SK-N-SH (cell line): Measurements from ENCODE around the gene PRADC1. TPM values are rescaled to one million over a fixed set of nuclear protein-coding genes. Genes with fewer than 3 reads are reported as not detected.

Experiments used
- CTCF ChIA-PET: fragments of 300-600, 350-600 bp; formaldehyde crosslinking; extraction: SDS; loops from one replicate; lab custom pipeline; 2021; lab: Yijun Ruan, JAX
- POLR2A ChIA-PET: fragments of 350-600 bp; sonication (Branson Sonifier 250); formaldehyde crosslinking; extraction: SDS; loops from one replicate; lab custom pipeline; 2020; ENCODE audit warnings: antibody characterized with exemption, inconsistent platforms; lab: Yijun Ruan, JAX
- DNase-seq: peaks from one replicate; pipeline ENCODE4 v3.0.0; 2012
- H2AFZ ChIP-seq: fragments of 200-600 bp; sonication (generic); 2 replicates; pipeline ENCODE4 v1.8.1; 2016; ENCODE audit warnings: antibody characterized with exemption, mild to moderate bottlenecking, low read depth
- H3F3A ChIP-seq: fragments of 200-600 bp; sonication (generic); replicated peaks from 2 replicates; pipeline ENCODE3; 2016; ENCODE audit warnings: antibody characterized with exemption, mild to moderate bottlenecking; ENCODE audit not compliant: insufficient read depth
- H3K27ac ChIP-seq, 2 experiments: fragments of 200-500 bp in 1 of 2; fragments of 200-600 bp in 1 of 2; sonication (Bioruptor generic) in 1 of 2; sonication (generic), shearing (Covaris generic) in 1 of 2; 2 replicates each; pipeline versions ENCODE4 v1.5.1 to v1.6.1; 2014 to 2016; ENCODE audit warnings: low read depth in 2 of 2, inconsistent platforms in 1 of 2, low read length in 1 of 2, mild to moderate bottlenecking in 1 of 2, mixed read lengths in 1 of 2
- H3K27me3 ChIP-seq: fragments of 200-600 bp; sonication (generic), shearing (Covaris generic); 2 replicates; pipeline ENCODE4 v1.6.1; 2016; ENCODE audit warnings: mixed run types; ENCODE audit not compliant: insufficient read depth
- H3K36me3 ChIP-seq, 2 experiments: fragments of 200-500 bp in 1 of 2; fragments of 200-600 bp in 1 of 2; sonication (Bioruptor generic) in 1 of 2; sonication (generic) in 1 of 2; replicated peaks in 1 of 2; 2 replicates each; pipeline versions ENCODE3 to v1.5.1; 2014 to 2016; ENCODE audit warnings: low read length in 1 of 2, mild to moderate bottlenecking in 1 of 2; ENCODE audit not compliant: insufficient read depth in 2 of 2, control insufficient read depth in 1 of 2
- H3K4me1 ChIP-seq, 2 experiments: fragments of 200-500 bp in 1 of 2; fragments of 200-600 bp in 1 of 2; sonication (Bioruptor generic) in 1 of 2; sonication (generic), shearing (Covaris generic) in 1 of 2; 2 replicates each; pipeline versions ENCODE4 v1.5.1 to v1.6.1; 2014 to 2016; ENCODE audit warnings: low read depth in 1 of 2, low read length in 1 of 2, mixed run types in 1 of 2; ENCODE audit not compliant: insufficient read depth in 2 of 2, control insufficient read depth in 1 of 2
- H3K4me2 ChIP-seq: fragments of 200-600 bp; sonication (generic), shearing (Covaris generic); 2 replicates; pipeline ENCODE4 v1.6.1; 2017; ENCODE audit warnings: mixed run types
- H3K4me3 ChIP-seq, 2 experiments: fragments of 200-500 bp in 1 of 2; fragments of 200-600 bp in 1 of 2; sonication (Bioruptor generic) in 1 of 2; sonication (generic), shearing (Covaris generic) in 1 of 2; 2 replicates each; pipeline versions ENCODE4 v1.5.1 to v1.8.1; 2014 to 2016; ENCODE audit warnings: low read depth in 2 of 2, inconsistent platforms in 1 of 2, low read length in 1 of 2, mild to moderate bottlenecking in 1 of 2, mixed read lengths in 1 of 2, moderate library complexity in 1 of 2
- H3K79me2 ChIP-seq: fragments of 200-600 bp; sonication (generic); 2 replicates; pipeline ENCODE4 v1.8.1; 2017; ENCODE audit warnings: mild to moderate bottlenecking; ENCODE audit not compliant: insufficient read depth
- H3K9ac ChIP-seq: fragments of 200-600 bp; sonication (generic); 2 replicates; pipeline ENCODE4 v1.6.1; 2017; ENCODE audit warnings: mixed run types
- H3K9me2 ChIP-seq: fragments of 200-600 bp; sonication (generic); 2 replicates; pipeline ENCODE4 v1.6.1; 2017; ENCODE audit warnings: mixed run types
- H3K9me3 ChIP-seq: fragments of 200-600 bp; sonication (generic); 2 replicates; pipeline ENCODE4 v1.6.1; 2017; ENCODE audit warnings: mixed run types, mild to moderate bottlenecking, moderate library complexity
- H4K20me1 ChIP-seq: fragments of 200-600 bp; sonication (generic); 2 replicates; pipeline ENCODE4 v1.6.1; 2017; ENCODE audit warnings: mild to moderate bottlenecking, mixed run types; ENCODE audit not compliant: insufficient read depth
- CHD2 ChIP-seq: fragments of 150-350 bp; IDR thresholded peaks from 2 replicates; pipeline ENCODE4 v1.6.1; 2018; ENCODE audit warnings: low read length; ENCODE audit not compliant: partially characterized antibody
- ELF1 ChIP-seq: IDR thresholded peaks from 2 replicates; pipeline ENCODE4 v1.4.0; 2012
- EP300 ChIP-seq, 2 experiments: IDR thresholded peaks; 2 replicates each; pipeline versions ENCODE4 v1.4.0 to v1.6.1; 2012; ENCODE audit warnings: borderline replicate concordance in 1 of 2, low read depth in 1 of 2, low read length in 1 of 2
- EZH2phosphoT487 ChIP-seq: fragments of 200-600 bp; sonication (generic); IDR thresholded peaks from 2 replicates; pipeline ENCODE4 v1.6.1; 2017; ENCODE audit warnings: low read depth, mixed run types, mild to moderate bottlenecking, antibody characterized with exemption, moderate library complexity, borderline replicate concordance
- FOXJ3 ChIP-seq: sonication (generic); formaldehyde crosslinking; IDR thresholded peaks from 2 replicates; pipeline ENCODE4 v1.5.1; 2020; ENCODE audit warnings: mild to moderate bottlenecking, missing genetic modification reagents
- MXI1 ChIP-seq: IDR thresholded peaks from 2 replicates; pipeline ENCODE4 v1.6.1; 2012; ENCODE audit warnings: mild to moderate bottlenecking, low read depth, low read length, improper control_type of control experiment
- NRF1 ChIP-seq: IDR thresholded peaks from 2 replicates; pipeline ENCODE4 v1.6.1; 2012; ENCODE audit warnings: low read depth, mild to moderate bottlenecking, low read length
- RCOR1 ChIP-seq: fragments of 150-350 bp; IDR thresholded peaks from 2 replicates; pipeline ENCODE4 v1.6.1; 2017; ENCODE audit warnings: antibody characterized with exemption, low read length
- RFX5 ChIP-seq: IDR thresholded peaks from 2 replicates; pipeline ENCODE4 v1.6.1; 2012; ENCODE audit warnings: mild to moderate bottlenecking, improper control_type of control experiment, low read length
- RXRA ChIP-seq: IDR thresholded peaks from 2 replicates; pipeline ENCODE4 v1.4.0; 2012; ENCODE audit warnings: low read depth, mild to moderate bottlenecking, borderline replicate concordance
- SIN3A ChIP-seq: IDR thresholded peaks from 2 replicates; pipeline ENCODE4 v1.6.1; 2012; ENCODE audit warnings: low read depth, mild to moderate bottlenecking, low read length, moderate library complexity, borderline replicate concordance
- TAF1 ChIP-seq: IDR thresholded peaks from 2 replicates; pipeline ENCODE4 v1.6.1; 2012; ENCODE audit warnings: low read depth, mild to moderate bottlenecking, low read length, moderate library complexity, borderline replicate concordance
- TCF12 ChIP-seq: IDR thresholded peaks from 2 replicates; pipeline ENCODE4 v1.4.0; 2012
- YY1 ChIP-seq: IDR thresholded peaks from 2 replicates; pipeline ENCODE4 v1.4.0; 2012; ENCODE audit warnings: low read depth, mild to moderate bottlenecking
- WGBS: methylation state at CpG from one replicate; pipeline ENCODE4 v1.1.6; 2017; ENCODE audit warnings: low lambda C conversion rate; 5-methylcytosine and 5-hydroxymethylcytosine counted together
- polyA plus RNA-seq, 3 experiments: library from polyadenylated mRNA; depleted of rRNA; stranded (reverse); fragments of >200 nt; gene quantifications; 2 replicates each; pipeline ENCODE4 v1.2.3, GENCODE V29; 2012
- TF ChIP-seq, protein P1 (sequence below): IDR thresholded peaks from 2 replicates; pipeline ENCODE4 v1.4.0; 2012; ENCODE audit warnings: low read depth, borderline replicate concordance
- TF ChIP-seq, protein P2 (sequence below): fragments of 150-350 bp; IDR thresholded peaks from 2 replicates; pipeline ENCODE4 v1.6.1; 2016; ENCODE audit warnings: mild to moderate bottlenecking, low read depth, low read length
- TF ChIP-seq, protein P3 (sequence below): IDR thresholded peaks from 2 replicates; pipeline ENCODE4 v1.6.1; 2012; ENCODE audit warnings: mild to moderate bottlenecking, low read depth, low read length, moderate library complexity
- TF ChIP-seq, protein P4 (sequence below): IDR thresholded peaks from 2 replicates; pipeline ENCODE4 v1.4.0; 2012; ENCODE audit warnings: low read depth
- TF ChIP-seq, protein P5 (sequence below): fragments of 150-350 bp; IDR thresholded peaks from 2 replicates; pipeline ENCODE4 v1.6.1; 2017; ENCODE audit warnings: antibody characterized with exemption, low read length, low read depth, borderline replicate concordance

PRADC1 gene
- polyA plus RNA-seq, 1 of the 3 experiments (the other 2 are of a cell fraction) = 8.5 TPM

DNA sequence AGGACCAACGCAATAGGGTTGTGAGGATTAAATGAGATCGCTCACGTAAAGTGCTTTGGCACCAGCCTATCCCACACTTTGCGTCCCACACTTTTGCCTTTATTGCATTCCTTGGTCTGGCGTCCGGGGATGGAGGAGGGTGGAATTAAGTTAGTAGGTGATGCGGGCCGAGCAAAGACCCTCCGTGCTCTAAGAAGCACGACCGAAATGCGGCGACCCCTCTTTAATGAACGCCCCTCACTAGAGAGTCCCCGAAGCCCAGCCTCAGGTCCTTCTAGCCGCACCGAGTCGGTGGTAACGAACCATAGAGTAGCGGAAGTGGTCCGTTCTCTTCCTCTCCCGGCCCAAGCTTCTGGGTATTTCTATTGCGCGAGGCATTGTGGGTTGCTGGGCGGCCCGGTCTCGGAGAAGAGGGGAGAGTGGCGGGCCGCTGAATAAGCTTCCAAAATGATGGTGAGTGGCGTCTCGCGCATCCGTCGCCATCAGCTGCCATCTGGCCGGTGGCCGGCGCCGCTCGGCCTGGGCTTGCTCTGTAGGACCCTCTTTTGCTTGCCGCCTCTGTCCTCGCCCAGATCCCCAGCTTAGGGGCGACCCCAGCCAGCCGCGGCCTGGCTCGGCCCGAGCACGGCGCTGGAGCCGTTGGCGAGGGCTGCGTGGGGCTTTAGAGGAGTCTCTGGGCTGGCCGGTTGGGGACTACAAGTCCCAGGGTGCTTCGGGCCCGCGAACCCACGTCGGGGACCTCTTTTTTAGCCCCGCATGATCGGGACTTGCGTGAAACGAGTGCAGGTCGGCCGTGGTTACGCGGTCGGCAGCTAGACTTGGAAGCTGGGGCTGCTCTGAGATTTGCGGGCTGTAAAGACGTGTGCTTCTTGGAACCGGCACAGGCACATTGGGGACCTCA is 1.1 kb upstream of the PRADC1 start, which contains the start of gene CCT7 (continued):
- TF ChIP-seq RFX5 (no peak), TCF12 (peak; percentile 56; the same call in 1 of the 2 replicates), TAF1 (peak; percentile 99), RCOR1 (no peak; the same call in 1 of the 2 replicates), ELF1 (peak; percentile 73), CHD2 (peak; percentile 77), MXI1 (peak; percentile 85), NRF1 (no peak)
- TF ChIP-seq, protein P1, sequence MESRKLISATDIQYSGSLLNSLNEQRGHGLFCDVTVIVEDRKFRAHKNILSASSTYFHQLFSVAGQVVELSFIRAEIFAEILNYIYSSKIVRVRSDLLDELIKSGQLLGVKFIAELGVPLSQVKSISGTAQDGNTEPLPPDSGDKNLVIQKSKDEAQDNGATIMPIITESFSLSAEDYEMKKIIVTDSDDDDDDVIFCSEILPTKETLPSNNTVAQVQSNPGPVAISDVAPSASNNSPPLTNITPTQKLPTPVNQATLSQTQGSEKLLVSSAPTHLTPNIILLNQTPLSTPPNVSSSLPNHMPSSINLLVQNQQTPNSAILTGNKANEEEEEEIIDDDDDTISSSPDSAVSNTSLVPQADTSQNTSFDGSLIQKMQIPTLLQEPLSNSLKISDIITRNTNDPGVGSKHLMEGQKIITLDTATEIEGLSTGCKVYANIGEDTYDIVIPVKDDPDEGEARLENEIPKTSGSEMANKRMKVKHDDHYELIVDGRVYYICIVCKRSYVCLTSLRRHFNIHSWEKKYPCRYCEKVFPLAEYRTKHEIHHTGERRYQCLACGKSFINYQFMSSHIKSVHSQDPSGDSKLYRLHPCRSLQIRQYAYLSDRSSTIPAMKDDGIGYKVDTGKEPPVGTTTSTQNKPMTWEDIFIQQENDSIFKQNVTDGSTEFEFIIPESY = no peak
- TF ChIP-seq, protein P2, sequence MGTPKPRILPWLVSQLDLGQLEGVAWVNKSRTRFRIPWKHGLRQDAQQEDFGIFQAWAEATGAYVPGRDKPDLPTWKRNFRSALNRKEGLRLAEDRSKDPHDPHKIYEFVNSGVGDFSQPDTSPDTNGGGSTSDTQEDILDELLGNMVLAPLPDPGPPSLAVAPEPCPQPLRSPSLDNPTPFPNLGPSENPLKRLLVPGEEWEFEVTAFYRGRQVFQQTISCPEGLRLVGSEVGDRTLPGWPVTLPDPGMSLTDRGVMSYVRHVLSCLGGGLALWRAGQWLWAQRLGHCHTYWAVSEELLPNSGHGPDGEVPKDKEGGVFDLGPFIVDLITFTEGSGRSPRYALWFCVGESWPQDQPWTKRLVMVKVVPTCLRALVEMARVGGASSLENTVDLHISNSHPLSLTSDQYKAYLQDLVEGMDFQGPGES = no peak
- TF ChIP-seq, all 33 proteins: peak for 14

DNA sequence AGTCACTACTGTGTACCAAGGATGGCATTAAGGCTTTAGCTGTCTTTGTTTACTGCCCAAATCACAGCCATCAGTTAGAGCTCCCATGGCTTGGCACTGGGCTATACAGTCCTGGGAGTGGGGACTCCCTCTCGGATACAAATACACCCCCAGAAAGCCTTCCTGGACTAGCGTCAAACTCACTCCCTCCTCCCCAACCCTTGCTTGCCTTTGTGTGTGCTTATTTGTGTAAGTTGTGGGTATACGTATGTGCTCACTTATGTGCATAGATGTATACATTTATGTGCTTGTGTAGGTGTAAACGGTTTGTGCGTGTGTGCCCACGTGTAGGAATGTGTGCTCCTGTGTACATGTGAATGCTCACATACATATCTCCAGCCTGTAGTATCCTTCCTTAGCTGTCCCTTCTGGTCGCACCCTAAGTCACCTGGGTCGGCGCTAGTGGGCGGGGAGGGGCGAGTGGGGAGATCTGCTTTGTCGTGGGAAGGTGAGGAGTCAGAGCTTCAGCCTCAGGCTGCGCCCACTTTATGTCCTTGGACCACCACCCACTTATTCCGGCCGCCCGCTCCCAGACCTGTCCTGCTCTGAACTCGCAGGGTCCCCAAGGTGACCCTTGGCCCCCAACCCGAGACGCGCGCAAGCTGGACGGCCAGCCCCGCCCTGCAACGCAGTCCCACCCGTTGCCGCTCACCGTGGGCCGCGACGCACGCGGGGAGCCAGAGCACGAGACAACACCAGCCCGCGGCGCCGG is 461 bp downstream of the PRADC1 start:
- Histone ChIP-seq H3K9ac (peak overlapping the region; percentile 56; the same call in 1 of the 2 replicates), H3K4me2 (peak overlapping the region; percentile 98), H3K27ac (no peak overlapping the region), H3K27me3 (no peaks in the 10 kb centered on the region), H3K9me2 (no peaks in the 10 kb centered on the region), H3K36me3 (peaks cover 5 to 14% of the 10 kb centered on the region in 2 experiments), H3K4me1 (peaks cover 0 to 20% of the 10 kb centered on the region in 2 experiments; a peak in 3 of 4 replicates), H4K20me1 (peaks cover 26% of the 10 kb centered on the region), H2AFZ (peak overlapping the region; percentile 94; the same call in 1 of the 2 replicates), H3F3A (peaks cover 9% of the 10 kb centered on the region), H3K9me3 (no peaks in the 10 kb centered on the region), H3K4me3 (peak overlapping the region; percentile 85 to 96), H3K79me2 (peaks cover 35% of the 10 kb centered on the region)
- ChIA-PET CTCF (interaction anchor here (0.9 to 4.4 kb wide), 6 partner anchors 9 to 59 kb away, joined by 3 to 27 read pairs (median 6); partner anchors contain the start of genes EGR4 and SMYD5), POLR2A (interaction anchor here (2.0 to 2.5 kb wide), 2 partner anchors 12 to 17 kb away, joined by 7 to 13 read pairs; no protein-coding TSS in a partner anchor)
- WGBS = 12% methylated on average over 10 of the region's 37 CpGs
- DNase-seq = peak; percentile 48
- TF ChIP-seq NRF1 (no peak), CHD2 (no peak), SIN3A (no peak), EP300 (IDR thresholded peaks at IDR 0.05; ENCODE audit: borderline replicate concordance in 1 of 2, low read depth in 1 of 2, low read length in 1 of 2) (no peak), RCOR1 (no peak), TCF12 (no peak), TAF1 (no peak), YY1 (no peak), FOXJ3 (CRISPR knock-in tag) (no peak), RXRA (no peak), EZH2phosphoT487 (no peak)
- TF ChIP-seq, protein P3, sequence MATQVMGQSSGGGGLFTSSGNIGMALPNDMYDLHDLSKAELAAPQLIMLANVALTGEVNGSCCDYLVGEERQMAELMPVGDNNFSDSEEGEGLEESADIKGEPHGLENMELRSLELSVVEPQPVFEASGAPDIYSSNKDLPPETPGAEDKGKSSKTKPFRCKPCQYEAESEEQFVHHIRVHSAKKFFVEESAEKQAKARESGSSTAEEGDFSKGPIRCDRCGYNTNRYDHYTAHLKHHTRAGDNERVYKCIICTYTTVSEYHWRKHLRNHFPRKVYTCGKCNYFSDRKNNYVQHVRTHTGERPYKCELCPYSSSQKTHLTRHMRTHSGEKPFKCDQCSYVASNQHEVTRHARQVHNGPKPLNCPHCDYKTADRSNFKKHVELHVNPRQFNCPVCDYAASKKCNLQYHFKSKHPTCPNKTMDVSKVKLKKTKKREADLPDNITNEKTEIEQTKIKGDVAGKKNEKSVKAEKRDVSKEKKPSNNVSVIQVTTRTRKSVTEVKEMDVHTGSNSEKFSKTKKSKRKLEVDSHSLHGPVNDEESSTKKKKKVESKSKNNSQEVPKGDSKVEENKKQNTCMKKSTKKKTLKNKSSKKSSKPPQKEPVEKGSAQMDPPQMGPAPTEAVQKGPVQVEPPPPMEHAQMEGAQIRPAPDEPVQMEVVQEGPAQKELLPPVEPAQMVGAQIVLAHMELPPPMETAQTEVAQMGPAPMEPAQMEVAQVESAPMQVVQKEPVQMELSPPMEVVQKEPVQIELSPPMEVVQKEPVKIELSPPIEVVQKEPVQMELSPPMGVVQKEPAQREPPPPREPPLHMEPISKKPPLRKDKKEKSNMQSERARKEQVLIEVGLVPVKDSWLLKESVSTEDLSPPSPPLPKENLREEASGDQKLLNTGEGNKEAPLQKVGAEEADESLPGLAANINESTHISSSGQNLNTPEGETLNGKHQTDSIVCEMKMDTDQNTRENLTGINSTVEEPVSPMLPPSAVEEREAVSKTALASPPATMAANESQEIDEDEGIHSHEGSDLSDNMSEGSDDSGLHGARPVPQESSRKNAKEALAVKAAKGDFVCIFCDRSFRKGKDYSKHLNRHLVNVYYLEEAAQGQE = no peak
- TF ChIP-seq, protein P4, sequence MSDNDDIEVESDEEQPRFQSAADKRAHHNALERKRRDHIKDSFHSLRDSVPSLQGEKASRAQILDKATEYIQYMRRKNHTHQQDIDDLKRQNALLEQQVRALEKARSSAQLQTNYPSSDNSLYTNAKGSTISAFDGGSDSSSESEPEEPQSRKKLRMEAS = no peak
- TF ChIP-seq, protein P5, sequence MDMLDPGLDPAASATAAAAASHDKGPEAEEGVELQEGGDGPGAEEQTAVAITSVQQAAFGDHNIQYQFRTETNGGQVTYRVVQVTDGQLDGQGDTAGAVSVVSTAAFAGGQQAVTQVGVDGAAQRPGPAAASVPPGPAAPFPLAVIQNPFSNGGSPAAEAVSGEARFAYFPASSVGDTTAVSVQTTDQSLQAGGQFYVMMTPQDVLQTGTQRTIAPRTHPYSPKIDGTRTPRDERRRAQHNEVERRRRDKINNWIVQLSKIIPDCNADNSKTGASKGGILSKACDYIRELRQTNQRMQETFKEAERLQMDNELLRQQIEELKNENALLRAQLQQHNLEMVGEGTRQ = no peak
